ENCODE results near the gene TBX4.

- TF ChIP-seq, protein P1, sequence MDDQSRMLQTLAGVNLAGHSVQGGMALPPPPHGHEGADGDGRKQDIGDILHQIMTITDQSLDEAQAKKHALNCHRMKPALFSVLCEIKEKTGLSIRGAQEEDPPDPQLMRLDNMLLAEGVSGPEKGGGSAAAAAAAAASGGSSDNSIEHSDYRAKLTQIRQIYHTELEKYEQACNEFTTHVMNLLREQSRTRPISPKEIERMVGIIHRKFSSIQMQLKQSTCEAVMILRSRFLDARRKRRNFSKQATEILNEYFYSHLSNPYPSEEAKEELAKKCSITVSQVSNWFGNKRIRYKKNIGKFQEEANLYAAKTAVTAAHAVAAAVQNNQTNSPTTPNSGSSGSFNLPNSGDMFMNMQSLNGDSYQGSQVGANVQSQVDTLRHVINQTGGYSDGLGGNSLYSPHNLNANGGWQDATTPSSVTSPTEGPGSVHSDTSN (IDR thresholded peaks at IDR 0.05), result no peak
- TF ChIP-seq ZFP36 (IDR thresholded peaks at IDR 0.05; ENCODE audit: borderline replicate concordance, partially characterized antibody), result no peak
- TF ChIP-seq, protein P2, sequence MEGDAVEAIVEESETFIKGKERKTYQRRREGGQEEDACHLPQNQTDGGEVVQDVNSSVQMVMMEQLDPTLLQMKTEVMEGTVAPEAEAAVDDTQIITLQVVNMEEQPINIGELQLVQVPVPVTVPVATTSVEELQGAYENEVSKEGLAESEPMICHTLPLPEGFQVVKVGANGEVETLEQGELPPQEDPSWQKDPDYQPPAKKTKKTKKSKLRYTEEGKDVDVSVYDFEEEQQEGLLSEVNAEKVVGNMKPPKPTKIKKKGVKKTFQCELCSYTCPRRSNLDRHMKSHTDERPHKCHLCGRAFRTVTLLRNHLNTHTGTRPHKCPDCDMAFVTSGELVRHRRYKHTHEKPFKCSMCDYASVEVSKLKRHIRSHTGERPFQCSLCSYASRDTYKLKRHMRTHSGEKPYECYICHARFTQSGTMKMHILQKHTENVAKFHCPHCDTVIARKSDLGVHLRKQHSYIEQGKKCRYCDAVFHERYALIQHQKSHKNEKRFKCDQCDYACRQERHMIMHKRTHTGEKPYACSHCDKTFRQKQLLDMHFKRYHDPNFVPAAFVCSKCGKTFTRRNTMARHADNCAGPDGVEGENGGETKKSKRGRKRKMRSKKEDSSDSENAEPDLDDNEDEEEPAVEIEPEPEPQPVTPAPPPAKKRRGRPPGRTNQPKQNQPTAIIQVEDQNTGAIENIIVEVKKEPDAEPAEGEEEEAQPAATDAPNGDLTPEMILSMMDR (IDR thresholded peaks at IDR 0.05), result no peak
- no peak for TF ChIP-seq NPAS2 (CRISPR knock-in tag; IDR thresholded peaks at IDR 0.05; ENCODE audit: borderline replicate concordance)
- no peak for TF ChIP-seq HDAC2 (IDR thresholded peaks at IDR 0.05)
- TF ChIP-seq, protein P3, sequence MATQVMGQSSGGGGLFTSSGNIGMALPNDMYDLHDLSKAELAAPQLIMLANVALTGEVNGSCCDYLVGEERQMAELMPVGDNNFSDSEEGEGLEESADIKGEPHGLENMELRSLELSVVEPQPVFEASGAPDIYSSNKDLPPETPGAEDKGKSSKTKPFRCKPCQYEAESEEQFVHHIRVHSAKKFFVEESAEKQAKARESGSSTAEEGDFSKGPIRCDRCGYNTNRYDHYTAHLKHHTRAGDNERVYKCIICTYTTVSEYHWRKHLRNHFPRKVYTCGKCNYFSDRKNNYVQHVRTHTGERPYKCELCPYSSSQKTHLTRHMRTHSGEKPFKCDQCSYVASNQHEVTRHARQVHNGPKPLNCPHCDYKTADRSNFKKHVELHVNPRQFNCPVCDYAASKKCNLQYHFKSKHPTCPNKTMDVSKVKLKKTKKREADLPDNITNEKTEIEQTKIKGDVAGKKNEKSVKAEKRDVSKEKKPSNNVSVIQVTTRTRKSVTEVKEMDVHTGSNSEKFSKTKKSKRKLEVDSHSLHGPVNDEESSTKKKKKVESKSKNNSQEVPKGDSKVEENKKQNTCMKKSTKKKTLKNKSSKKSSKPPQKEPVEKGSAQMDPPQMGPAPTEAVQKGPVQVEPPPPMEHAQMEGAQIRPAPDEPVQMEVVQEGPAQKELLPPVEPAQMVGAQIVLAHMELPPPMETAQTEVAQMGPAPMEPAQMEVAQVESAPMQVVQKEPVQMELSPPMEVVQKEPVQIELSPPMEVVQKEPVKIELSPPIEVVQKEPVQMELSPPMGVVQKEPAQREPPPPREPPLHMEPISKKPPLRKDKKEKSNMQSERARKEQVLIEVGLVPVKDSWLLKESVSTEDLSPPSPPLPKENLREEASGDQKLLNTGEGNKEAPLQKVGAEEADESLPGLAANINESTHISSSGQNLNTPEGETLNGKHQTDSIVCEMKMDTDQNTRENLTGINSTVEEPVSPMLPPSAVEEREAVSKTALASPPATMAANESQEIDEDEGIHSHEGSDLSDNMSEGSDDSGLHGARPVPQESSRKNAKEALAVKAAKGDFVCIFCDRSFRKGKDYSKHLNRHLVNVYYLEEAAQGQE (IDR thresholded peaks at IDR 0.05), result no peak
- TF ChIP-seq ZSCAN20 (CRISPR knock-in tag; IDR thresholded peaks at IDR 0.05), result no peak
- no peak for TF ChIP-seq ZNF302 (CRISPR knock-in tag; IDR thresholded peaks at IDR 0.05)
- TF ChIP-seq, protein P4, sequence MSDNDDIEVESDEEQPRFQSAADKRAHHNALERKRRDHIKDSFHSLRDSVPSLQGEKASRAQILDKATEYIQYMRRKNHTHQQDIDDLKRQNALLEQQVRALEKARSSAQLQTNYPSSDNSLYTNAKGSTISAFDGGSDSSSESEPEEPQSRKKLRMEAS (IDR thresholded peaks at IDR 0.05), result no peak
- no peak for TF ChIP-seq POLR2A (IDR thresholded peaks at IDR 0.05; ENCODE audit: low read length)
- no peak for TF ChIP-seq BHLHE40 (IDR thresholded peaks at IDR 0.05; ENCODE audit: low read depth, low read length)
- TF ChIP-seq EP300 (IDR thresholded peaks at IDR 0.05), result no peak
Measured at GRCh38 chr17:61480414-61480807, 28.2 kb downstream of the TBX4 start.

All from A549 (cell line).